Right atrium auricular region (tissue), 2 donors: ENCODE measurements around the gene NACC2. TPM values are rescaled to one million over a fixed set of nuclear protein-coding genes. Genes with fewer than 3 reads are reported as not detected.

Experiments
- DNase-seq: peaks from one replicate; pipeline ENCODE4 v3.0.0-alpha.2; 2019; ENCODE audit warnings: low spot score
- H3K27ac ChIP-seq, 2 donors: fragments of 200-600 bp; sonication (generic); 1 replicate in 1 of 2; 2 replicates in 1 of 2; pipeline ENCODE4 v1.5.1; 2016 to 2019
- H3K27me3 ChIP-seq, 2 donors: fragments of 200-600 bp; sonication (generic); one replicate each; pipeline versions ENCODE4 v1.5.1 to v1.6.0; 2017 to 2019
- H3K36me3 ChIP-seq: fragments of 200-600 bp; sonication (generic); one replicate; pipeline ENCODE4 v1.5.1; 2016
- H3K4me1 ChIP-seq, 2 donors: fragments of 200-600 bp; sonication (generic); one replicate each; pipeline versions ENCODE4 v1.5.1 to v1.6.0; 2017 to 2019
- H3K4me3 ChIP-seq, 2 donors: fragments of 200-600 bp; sonication (generic); 1 replicate in 1 of 2; 2 replicates in 1 of 2; pipeline ENCODE4 v1.5.1; 2017 to 2019; ENCODE audit warnings: mild to moderate bottlenecking in 1 of 2, moderate library complexity in 1 of 2
- H3K9me3 ChIP-seq, 2 donors: fragments of 200-600 bp; sonication (generic); one replicate each; pipeline ENCODE4 v1.5.1; 2019
- total RNA-seq, 2 donors: library from RNA; depleted of rRNA; stranded (reverse); fragments of >200 nt; gene quantifications; one replicate each; pipeline ENCODE4 v1.1.0, GENCODE V29; 2016
- TF ChIP-seq, protein P1 (sequence below), 2 donors: fragments of 200-600 bp; sonication (generic); IDR thresholded peaks; one replicate each; pipeline ENCODE4 v1.5.1; 2019; ENCODE audit warnings: antibody characterized with exemption in 2 of 2

The NACC2 gene
- total RNA-seq, 2 donors from 2014 or later = 49.1 to 55.5 TPM

DNA sequence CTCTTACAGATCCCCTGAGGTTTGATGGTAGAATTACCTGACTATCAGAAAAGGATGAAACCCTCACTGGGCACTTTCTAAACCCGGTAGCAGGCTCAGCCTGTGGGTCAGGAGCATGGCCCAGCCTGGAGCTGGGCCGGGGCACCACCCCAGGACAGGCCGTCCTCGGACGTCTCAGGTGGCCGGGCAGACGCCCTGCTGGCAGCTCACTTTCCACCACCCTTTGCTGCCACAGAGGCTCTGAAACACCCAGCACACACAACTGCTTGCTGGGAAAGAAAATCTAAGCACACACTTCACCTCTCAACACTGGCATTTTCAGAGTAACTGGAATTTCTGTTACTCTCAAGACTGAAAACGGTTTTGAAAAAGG, 138.3 kb downstream of the NACC2 start:
- H3K36me3 ChIP-seq = peaks cover 30% of the 10 kb centered on the region
- TF ChIP-seq, protein P1, sequence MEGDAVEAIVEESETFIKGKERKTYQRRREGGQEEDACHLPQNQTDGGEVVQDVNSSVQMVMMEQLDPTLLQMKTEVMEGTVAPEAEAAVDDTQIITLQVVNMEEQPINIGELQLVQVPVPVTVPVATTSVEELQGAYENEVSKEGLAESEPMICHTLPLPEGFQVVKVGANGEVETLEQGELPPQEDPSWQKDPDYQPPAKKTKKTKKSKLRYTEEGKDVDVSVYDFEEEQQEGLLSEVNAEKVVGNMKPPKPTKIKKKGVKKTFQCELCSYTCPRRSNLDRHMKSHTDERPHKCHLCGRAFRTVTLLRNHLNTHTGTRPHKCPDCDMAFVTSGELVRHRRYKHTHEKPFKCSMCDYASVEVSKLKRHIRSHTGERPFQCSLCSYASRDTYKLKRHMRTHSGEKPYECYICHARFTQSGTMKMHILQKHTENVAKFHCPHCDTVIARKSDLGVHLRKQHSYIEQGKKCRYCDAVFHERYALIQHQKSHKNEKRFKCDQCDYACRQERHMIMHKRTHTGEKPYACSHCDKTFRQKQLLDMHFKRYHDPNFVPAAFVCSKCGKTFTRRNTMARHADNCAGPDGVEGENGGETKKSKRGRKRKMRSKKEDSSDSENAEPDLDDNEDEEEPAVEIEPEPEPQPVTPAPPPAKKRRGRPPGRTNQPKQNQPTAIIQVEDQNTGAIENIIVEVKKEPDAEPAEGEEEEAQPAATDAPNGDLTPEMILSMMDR (IDR thresholded peaks at IDR 0.05) = no peak
- no peaks in the 10 kb centered on the region for H3K27me3 ChIP-seq
- no peaks in the 10 kb centered on the region for H3K9me3 ChIP-seq
- peak overlapping the region in 1 of 2 donors; percentile 48 for H3K27ac ChIP-seq
- H3K4me3 ChIP-seq = no peak overlapping the region
- peaks cover 0 to 54% of the 10 kb centered on the region in 2 donors for H3K4me1 ChIP-seq
- no peak for DNase-seq

Other genes with a start within 250 kb of the NACC2 start
- 10 to 100 TPM; 19.4 to 21.4 TPM for gene CAMSAP1, start 187.7 kb downstream of the NACC2 start, total RNA-seq
- 10 to 100 TPM; 58.6 to 76.9 TPM for gene UBAC1, start 133.9 kb downstream of the NACC2 start, total RNA-seq
- 10 to 100 TPM; 20.3 to 29.3 TPM for gene TMEM250, start 23.6 kb upstream of the NACC2 start, total RNA-seq
- gene LHX3, start 109.8 kb upstream of the NACC2 start, total RNA-seq = under 1 TPM in 1 of 2 donors, not detected in 1; 0.16 TPM
- gene QSOX2, start 150.5 kb upstream of the NACC2 start, total RNA-seq = 1 to 10 TPM; 3.2 to 6.3 TPM
- gene CCDC187, start 208.8 kb upstream of the NACC2 start, total RNA-seq = not detected
- gene GPSM1, start 232.2 kb upstream of the NACC2 start, total RNA-seq = 10 to 100 TPM; 39.4 to 44.5 TPM